GM12864 (cell line): Measurements from ENCODE around the gene MAD2L2.

Experiments
- DNase-seq: peaks from one replicate; pipeline ENCODE4 v3.0.0-alpha.2; 2011; ENCODE audit warnings: low read depth
- H3K4me3 ChIP-seq: 2 replicates; pipeline ENCODE4 v1.5.1; 2011; ENCODE audit warnings: mild to moderate bottlenecking, low read depth, low read length, control low read depth
- CTCF ChIP-seq: IDR thresholded peaks from 2 replicates; pipeline ENCODE4 v1.5.1; 2011; ENCODE audit warnings: low read depth, mild to moderate bottlenecking, moderate library complexity, low read length, control low read depth, inconsistent platforms; ENCODE audit errors: missing control alignments

The MAD2L2 gene

GRCh38 chr1:11681071-11681771 lies at the start of gene MAD2L2:
Gene MAD2L2, minus strand, starts transcription at chr1:11681148. Its CDS starts 547 bp downstream, at chr1:11680601.
- TF ChIP-seq CTCF, result no peak
- DNase-seq, result peak; percentile 35
- peak within 1 kb of the TSS; percentile 87 for H3K4me3 ChIP-seq

- no peak overlapping the region for H3K4me3 ChIP-seq
- TF ChIP-seq CTCF, result no peak
- no peak for DNase-seq
Measured at GRCh38 chr1:11730429-11730891, 49.5 kb upstream of the MAD2L2 start.

GRCh38 chr1:11729498-11730428 lies 48.8 kb upstream of the MAD2L2 start:
- no peak for DNase-seq
- no peak overlapping the region for H3K4me3 ChIP-seq
- no peak for TF ChIP-seq CTCF

- H3K4me3 ChIP-seq, result no peak overlapping the region
- TF ChIP-seq CTCF, result no peak
- no peak for DNase-seq
Measured at GRCh38 chr1:11729155-11729497, 48.2 kb upstream of the MAD2L2 start.

GRCh38 chr1:11728126-11728806 lies 47.3 kb upstream of the MAD2L2 start:
- no peak for DNase-seq
- no peak overlapping the region for H3K4me3 ChIP-seq
- TF ChIP-seq CTCF, result no peak

- TF ChIP-seq CTCF, result no peak
- no peak overlapping the region for H3K4me3 ChIP-seq
- DNase-seq, result no peak
Measured at GRCh38 chr1:11727119-11727518, 46.2 kb upstream of the MAD2L2 start.
